ENCODE results near the gene HM13.
A peak's percentile ranks its signal among the peaks of the same experiment; 100 is the strongest.

Gene HM13

DNA sequence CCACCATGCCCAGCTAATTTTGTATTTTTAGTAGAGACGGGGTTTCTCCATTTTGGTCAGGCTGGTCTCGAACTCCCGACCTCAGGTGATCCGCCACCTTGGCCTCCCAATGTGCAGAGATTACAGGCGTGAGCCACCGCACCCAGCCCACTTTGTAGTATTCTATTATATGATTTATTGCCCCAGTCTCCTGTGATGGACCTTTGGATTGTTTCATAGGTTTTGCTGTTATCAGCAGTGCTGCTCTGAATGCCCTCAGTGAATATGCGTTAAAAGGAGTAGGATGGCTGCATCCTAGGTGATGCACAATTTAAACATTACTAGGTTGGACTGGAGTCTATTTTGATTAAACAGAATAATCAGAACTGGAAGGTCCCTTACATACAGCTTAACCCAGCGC, 101.2 kb downstream of the HM13 start:
- CTCF ChIA-PET: interaction anchor here (1.3 to 19.9 kb wide), 3 partner anchors 19 to 51 kb away, joined by 5 to 1047 read pairs (median 5); no protein-coding TSS in a partner anchor
- H3K4me1 ChIP-seq (ENCODE audit: control extremely low read depth in 1 of 4, control insufficient read depth in 4 of 4, insufficient read depth in 4 of 4, low read length in 3 of 4): peaks cover 5 to 42% (median 37%) of the 10 kb centered on the region in 4 experiments
- H3K27me3 ChIP-seq (replicated peaks in 2 of 5; ENCODE audit: control insufficient read depth in 4 of 5, insufficient read depth in 5 of 5, low read length in 4 of 5): no peaks in the 10 kb centered on the region
- no peaks in the 10 kb centered on the region for H3K9me3 ChIP-seq (ENCODE audit: control extremely low read depth in 1 of 5, control insufficient read depth in 4 of 5, insufficient read depth in 2 of 5, low read depth in 1 of 5, low read length in 4 of 5)
- DNase-seq: no peak
- 97% methylated on average over 5 of the region's 8 CpGs for WGBS (ENCODE audit: insufficient coverage)
- no peak overlapping the region for H3K4me3 ChIP-seq (ENCODE audit: control insufficient read depth in 1 of 7, extremely low read depth in 1 of 7, insufficient read depth in 4 of 7, low read depth in 2 of 7, low read length in 6 of 7)
- no peak overlapping the region for H3K27ac ChIP-seq (ENCODE audit: insufficient read depth in 1 of 2, low read depth in 1 of 2, low read length in 2 of 2, poor library complexity in 1 of 2, severe bottlenecking in 2 of 2)
- no peaks in the 10 kb centered on the region for H3K36me3 ChIP-seq (ENCODE audit: control insufficient read depth in 4 of 4, insufficient read depth in 4 of 4, low read length in 3 of 4)
- POLR2A ChIA-PET: interaction anchor here (0.5 kb wide), 1 partner anchor 50 kb away, joined by 9 read pairs; no protein-coding TSS in a partner anchor

DNA sequence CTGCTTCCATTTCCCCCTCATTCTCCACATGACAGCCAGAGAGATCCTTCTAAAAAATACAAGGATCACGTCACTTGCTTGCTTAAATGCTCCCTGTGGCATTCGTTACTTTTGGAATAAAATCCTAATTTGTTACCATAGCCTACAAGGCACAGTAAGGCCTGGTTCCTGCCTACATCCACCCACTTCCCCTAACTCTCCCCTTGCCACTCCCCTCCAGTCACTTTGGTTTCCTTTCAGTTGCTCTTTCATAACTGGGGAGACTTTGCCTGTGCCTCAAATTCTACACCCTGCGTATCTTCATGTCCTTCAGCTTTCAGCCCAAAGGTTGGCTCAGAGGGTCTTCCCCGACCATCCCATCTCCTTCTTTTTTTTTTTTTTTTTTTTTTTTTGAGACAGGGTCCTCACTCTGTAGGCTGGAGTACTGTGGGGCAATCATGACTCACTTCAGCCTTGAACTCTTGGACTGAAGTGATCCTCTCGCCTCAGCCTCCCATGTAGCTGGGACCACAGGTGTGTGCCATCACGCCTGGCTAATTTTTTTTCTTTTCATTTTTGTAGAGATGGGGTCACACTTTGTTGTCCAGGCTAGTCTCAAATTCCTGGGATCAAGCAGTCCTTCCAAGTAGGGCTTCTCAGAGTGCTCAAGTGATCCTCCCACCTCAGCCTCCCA, 103.3 kb downstream of the HM13 start:
- 33% methylated on average over 5 of the region's 6 CpGs for WGBS (ENCODE audit: insufficient coverage)
- peak; percentile 59 to 89 (median 85) for DNase-seq
- POLR2A ChIA-PET: no interaction called here
- H3K4me1 ChIP-seq (ENCODE audit: control extremely low read depth in 1 of 4, control insufficient read depth in 4 of 4, insufficient read depth in 4 of 4, low read length in 3 of 4): peaks cover 10 to 35% (median 31%) of the 10 kb centered on the region in 4 experiments
- no peaks in the 10 kb centered on the region for H3K36me3 ChIP-seq (ENCODE audit: control insufficient read depth in 4 of 4, insufficient read depth in 4 of 4, low read length in 3 of 4)
- CTCF ChIA-PET: interaction anchor here (1.3 to 19.9 kb wide), 4 partner anchors 15 to 106 kb away, joined by 3 to 1047 read pairs (median 6); no protein-coding TSS in a partner anchor
- no peaks in the 10 kb centered on the region for H3K27me3 ChIP-seq (replicated peaks in 2 of 5; ENCODE audit: control insufficient read depth in 4 of 5, insufficient read depth in 5 of 5, low read length in 4 of 5)
- H3K27ac ChIP-seq (ENCODE audit: insufficient read depth in 1 of 2, low read depth in 1 of 2, low read length in 2 of 2, poor library complexity in 1 of 2, severe bottlenecking in 2 of 2): peak overlapping the region; percentile 56 to 79
- peak overlapping the region in 3 of 7 experiments; percentile 19 to 48 (median 32) for H3K4me3 ChIP-seq (ENCODE audit: control insufficient read depth in 1 of 7, extremely low read depth in 1 of 7, insufficient read depth in 4 of 7, low read depth in 2 of 7, low read length in 6 of 7)
- H3K9me3 ChIP-seq (ENCODE audit: control extremely low read depth in 1 of 5, control insufficient read depth in 4 of 5, insufficient read depth in 2 of 5, low read depth in 1 of 5, low read length in 4 of 5): no peaks in the 10 kb centered on the region

Measured in common myeloid progenitor, CD34-positive (primary cell).